ENCODE measurements around the gene SMARCB1.
A peak's percentile ranks its signal among the peaks of the same experiment; 100 is the strongest.

Gene SMARCB1

GRCh38 chr22:23846081-23846469 lies 59.3 kb downstream of the SMARCB1 start:
- no peaks in the 10 kb centered on the region for H3K9me3 ChIP-seq (ENCODE audit: severe bottlenecking)
- DNase-seq (ENCODE audit: low spot score) = no peak
- no peak for TF ChIP-seq CTCF (IDR thresholded peaks at IDR 0.05; ENCODE audit: poor library complexity, severe bottlenecking)
- H3K27ac ChIP-seq (ENCODE audit: poor library complexity, severe bottlenecking) = peak overlapping the region; percentile 42
- no peaks in the 10 kb centered on the region for H3K27me3 ChIP-seq (ENCODE audit: insufficient read depth, poor library complexity, severe bottlenecking)
- no peaks in the 10 kb centered on the region for H3K36me3 ChIP-seq (ENCODE audit: low read depth)
- H3K4me1 ChIP-seq (ENCODE audit: insufficient read depth, poor library complexity, severe bottlenecking) = peaks cover 10% of the 10 kb centered on the region
- H3K4me3 ChIP-seq (ENCODE audit: severe bottlenecking) = no peak overlapping the region
- ATAC-seq (ENCODE audit: low read depth) = no peak

DNA sequence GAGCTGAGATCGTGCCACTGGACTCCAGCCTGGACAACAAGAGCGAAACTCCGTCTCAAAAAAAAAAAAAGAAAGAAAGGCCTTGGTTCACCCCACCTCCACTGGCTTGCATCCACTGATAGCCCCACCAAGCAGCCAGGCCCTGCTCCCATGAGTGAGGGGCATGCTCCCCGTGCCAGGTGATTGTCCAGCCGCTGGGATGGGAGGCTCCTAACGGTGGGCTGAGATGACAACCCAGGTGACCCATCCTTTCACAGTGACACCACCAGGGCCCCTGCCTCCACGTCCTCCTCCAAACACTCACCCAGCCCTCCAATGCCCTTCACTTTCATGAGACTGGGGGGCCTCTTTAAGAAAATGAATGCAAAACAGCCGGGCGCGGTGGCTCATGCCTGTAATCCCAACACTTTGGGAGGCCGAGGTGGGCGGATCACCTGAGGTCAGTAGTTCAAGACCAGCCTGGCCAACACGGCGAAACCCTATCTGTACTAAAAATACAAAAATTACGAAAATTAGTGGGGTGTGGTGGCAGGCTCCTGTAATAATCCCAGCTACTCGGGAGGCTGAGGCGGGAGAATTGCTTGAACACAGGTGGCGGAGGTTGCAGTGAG lies 60.6 kb downstream of the SMARCB1 start:
- ATAC-seq (ENCODE audit: low read depth) = no peak
- Histone ChIP-seq H3K4me3 (ENCODE audit: severe bottlenecking) (no peak overlapping the region), H3K36me3 (ENCODE audit: low read depth) (no peaks in the 10 kb centered on the region), H3K4me1 (ENCODE audit: insufficient read depth, poor library complexity, severe bottlenecking) (peaks cover 10% of the 10 kb centered on the region), H3K9me3 (ENCODE audit: severe bottlenecking) (no peaks in the 10 kb centered on the region), H3K27me3 (ENCODE audit: insufficient read depth, poor library complexity, severe bottlenecking) (no peaks in the 10 kb centered on the region), H3K27ac (ENCODE audit: poor library complexity, severe bottlenecking) (no peak overlapping the region)
- DNase-seq (ENCODE audit: low spot score) = no peak
- TF ChIP-seq CTCF (IDR thresholded peaks at IDR 0.05; ENCODE audit: poor library complexity, severe bottlenecking) = no peak

GRCh38 chr22:23847991-23848864 lies 61.5 kb downstream of the SMARCB1 start:
- H3K27ac ChIP-seq (ENCODE audit: poor library complexity, severe bottlenecking) = no peak overlapping the region
- ATAC-seq (ENCODE audit: low read depth) (no peak), DNase-seq (ENCODE audit: low spot score) (no peak)
- H3K4me3 ChIP-seq (ENCODE audit: severe bottlenecking) = no peak overlapping the region
- no peaks in the 10 kb centered on the region for H3K36me3 ChIP-seq (ENCODE audit: low read depth)
- H3K9me3 ChIP-seq (ENCODE audit: severe bottlenecking) = no peaks in the 10 kb centered on the region
- no peak for TF ChIP-seq CTCF (IDR thresholded peaks at IDR 0.05; ENCODE audit: poor library complexity, severe bottlenecking)
- H3K4me1 ChIP-seq (ENCODE audit: insufficient read depth, poor library complexity, severe bottlenecking) = peaks cover 10% of the 10 kb centered on the region
- no peaks in the 10 kb centered on the region for H3K27me3 ChIP-seq (ENCODE audit: insufficient read depth, poor library complexity, severe bottlenecking)

DNA sequence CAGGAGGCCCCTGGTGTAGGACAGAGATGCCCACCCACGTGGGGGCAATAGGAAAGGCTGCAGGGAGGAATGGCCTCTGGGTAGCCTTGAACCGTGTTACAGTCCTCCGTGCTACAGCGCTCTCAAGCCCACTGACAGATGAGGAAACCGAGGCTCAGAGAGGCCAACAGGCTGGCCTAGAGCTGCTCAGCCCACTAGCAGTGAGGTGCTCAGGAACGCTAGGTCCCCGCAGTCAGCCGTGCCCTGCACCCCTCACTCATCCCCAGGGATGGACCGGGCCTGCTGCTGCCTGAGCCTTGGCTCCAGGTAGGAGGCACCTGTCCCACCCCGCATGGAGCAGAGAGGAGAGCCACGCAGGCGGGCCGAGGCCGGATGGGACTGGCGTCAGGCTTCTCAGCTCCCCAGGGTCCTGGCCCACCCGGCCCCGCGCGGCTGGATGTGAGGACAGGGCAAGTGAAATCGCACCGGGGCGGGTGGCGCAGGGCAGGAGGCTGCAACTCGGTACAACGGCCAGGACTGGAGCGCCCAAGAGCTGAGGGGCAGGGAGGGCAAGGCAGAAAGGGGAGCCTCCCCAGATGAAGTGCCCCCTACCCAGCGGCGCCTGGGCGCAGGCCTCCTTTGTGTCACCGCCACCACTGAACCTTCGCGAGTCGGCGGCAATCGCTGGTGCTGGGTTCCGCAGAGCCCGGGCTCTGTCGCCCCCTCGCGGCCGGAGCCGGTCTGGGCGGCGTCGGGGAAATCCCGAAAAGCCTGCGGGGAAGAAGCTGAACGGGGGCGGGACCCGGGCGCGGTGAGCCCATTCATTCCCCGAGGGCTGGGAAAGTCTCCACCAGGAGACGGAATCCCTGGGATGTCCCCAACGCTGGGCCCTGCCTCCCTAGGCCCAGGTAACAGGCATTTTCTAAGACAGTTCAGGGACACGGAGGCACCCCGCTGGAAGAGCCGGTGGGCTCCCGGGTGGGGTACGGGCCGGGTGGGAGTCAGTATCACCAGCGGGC lies 62.5 kb downstream of the SMARCB1 start:
- DNase-seq (ENCODE audit: low spot score) = no peak
- TF ChIP-seq CTCF (IDR thresholded peaks at IDR 0.05; ENCODE audit: poor library complexity, severe bottlenecking) = peak; percentile 97
- no peak overlapping the region for H3K4me3 ChIP-seq (ENCODE audit: severe bottlenecking)
- H3K4me1 ChIP-seq (ENCODE audit: insufficient read depth, poor library complexity, severe bottlenecking) = peaks cover 10% of the 10 kb centered on the region
- H3K27ac ChIP-seq (ENCODE audit: poor library complexity, severe bottlenecking) = no peak overlapping the region
- peak; percentile 81 for ATAC-seq (ENCODE audit: low read depth)
- no peaks in the 10 kb centered on the region for H3K9me3 ChIP-seq (ENCODE audit: severe bottlenecking)
- H3K27me3 ChIP-seq (ENCODE audit: insufficient read depth, poor library complexity, severe bottlenecking) = no peaks in the 10 kb centered on the region
- no peaks in the 10 kb centered on the region for H3K36me3 ChIP-seq (ENCODE audit: low read depth)

Data from RWPE2 (cell line).